A673 (cell line): Measurements from ENCODE around the gene PRF1. TPM values are rescaled to one million over a fixed set of nuclear protein-coding genes. Genes with fewer than 3 reads are reported as not detected.
"Not testable (repeated sequence)": the region's sequence is repeated elsewhere in the genome, so short reads cannot be mapped to it uniquely, and the experiment has no call there.

ENCODE experiments used
- BruUV-seq: library from RNA; stranded (reverse); fragments of 400-500 nt; replicated peaks from 2 replicates; lab custom pipeline; 2021; lab: Mats Ljungman, UMichigan
- CTCF ChIA-PET: fragments of 300-600 bp; sonication (Branson Sonifier 250); formaldehyde crosslinking; loops from one replicate; lab custom pipeline; 2022; ENCODE audit warnings: antibody characterized with exemption; lab: Charles Lee
- POLR2A ChIA-PET: fragments of 300-600 bp; sonication (Branson Sonifier 250); formaldehyde crosslinking; loops from one replicate; lab custom pipeline; 2022; ENCODE audit warnings: antibody characterized with exemption; ENCODE audit not compliant: low non-redundant PET; lab: Charles Lee
- DNase-seq: peaks from one replicate; pipeline ENCODE4 v3.0.0-alpha.2; 2015; ENCODE audit warnings: low spot score
- H3K27ac ChIP-seq: fragments of 200-600 bp; sonication (generic); 2 replicates; pipeline ENCODE4 v1.5.1; 2016; ENCODE audit warnings: mixed run types, low read depth, mild to moderate bottlenecking, mixed read lengths, antibody characterized with exemption, low read length; ENCODE audit not compliant: poor library complexity, severe bottlenecking
- H3K27me3 ChIP-seq: fragments of 200-600 bp; sonication (generic); replicated peaks from 2 replicates; pipeline ENCODE4 v1.6.1; 2017; ENCODE audit warnings: mixed run types, low read depth, mild to moderate bottlenecking, mixed read lengths, antibody characterized with exemption, low read length; ENCODE audit not compliant: insufficient read depth, poor library complexity
- H3K36me3 ChIP-seq: fragments of 200-600 bp; sonication (generic); 2 replicates; pipeline ENCODE4 v1.6.1; 2016; ENCODE audit warnings: mixed run types, mild to moderate bottlenecking, mixed read lengths, antibody characterized with exemption, low read length; ENCODE audit not compliant: insufficient read depth, poor library complexity, severe bottlenecking
- H3K4me1 ChIP-seq: fragments of 200-600 bp; sonication (generic); 2 replicates; pipeline ENCODE4 v1.6.1; 2017; ENCODE audit warnings: mixed run types, mild to moderate bottlenecking, mixed read lengths, antibody characterized with exemption, low read length; ENCODE audit not compliant: insufficient read depth, poor library complexity, severe bottlenecking
- H3K4me3 ChIP-seq: fragments of 200-600 bp; sonication (generic); 2 replicates; pipeline ENCODE4 v1.5.1; 2016; ENCODE audit warnings: low read depth, mixed run types, mild to moderate bottlenecking, mixed read lengths, low read length; ENCODE audit not compliant: poor library complexity, severe bottlenecking
- H3K9me3 ChIP-seq: fragments of 200-600 bp; sonication (generic); 2 replicates; pipeline ENCODE4 v1.6.1; 2016; ENCODE audit warnings: mixed run types, low read depth, mild to moderate bottlenecking, mixed read lengths, antibody characterized with exemption, low read length; ENCODE audit not compliant: poor library complexity, severe bottlenecking
- EZH2 ChIP-seq: fragments of 200-600 bp; sonication (generic); IDR thresholded peaks from 2 replicates; pipeline ENCODE4 v1.6.1; 2017; ENCODE audit warnings: borderline replicate concordance, low read depth, mild to moderate bottlenecking, mixed read lengths, antibody characterized with exemption, low read length; ENCODE audit not compliant: poor library complexity, severe bottlenecking
- intact Hi-C: fragments of 100-400 bp; cut with micrococcal nuclease; formaldehyde crosslinking; loops from one replicate; pipeline ENCODE4 v1.10.0; 2022; ENCODE audit not compliant: unreplicated experiment
- total RNA-seq: library from RNA; stranded (reverse); gene quantifications from 2 replicates; pipeline ENCODE4 v1.2.3, GENCODE V29; 2021
- TF ChIP-seq, protein P1 (sequence below): fragments of 300-800, 200-600 bp; sonication (generic); conservative IDR thresholded peaks from 2 replicates; pipeline ENCODE4 v1.5.1; 2017; ENCODE audit warnings: low read depth, mild to moderate bottlenecking, antibody characterized with exemption, low read length, moderate library complexity, mixed read lengths

Gene PRF1
- total RNA-seq, 1 experiment from 2014 or later: not detected

DNA sequence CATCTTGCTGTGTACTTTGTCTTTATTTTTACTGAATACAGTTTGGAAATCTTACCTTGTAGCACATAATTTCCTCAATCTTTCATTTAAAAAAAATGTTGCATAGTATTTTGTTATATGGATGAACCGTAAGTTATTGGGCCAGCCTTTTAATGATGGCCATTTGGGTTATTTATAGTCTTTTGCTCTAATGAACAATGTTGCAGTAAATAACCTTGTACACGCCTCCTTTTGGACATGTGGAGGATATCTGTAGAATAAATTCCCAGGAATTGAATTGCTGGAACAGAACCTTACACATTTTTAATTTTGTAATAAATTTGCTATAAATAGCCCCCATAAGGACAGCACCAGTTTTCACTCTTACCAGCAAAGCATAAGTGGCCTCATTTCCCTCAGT lies 12.7 kb upstream of the PRF1 start:
- no peak for DNase-seq
- Histone ChIP-seq H3K4me3 (no peak overlapping the region), H3K4me1 (no peaks in the 10 kb centered on the region), H3K9me3 (peaks cover 7% of the 10 kb centered on the region), H3K27me3 (no peaks in the 10 kb centered on the region), H3K36me3 (no peaks in the 10 kb centered on the region), H3K27ac (no peak overlapping the region)
- intact Hi-C loops: no loop called here
- no TSS peak for BruUV-seq
- ChIA-PET POLR2A (no interaction called here), CTCF (no interaction called here)
- TF ChIP-seq EZH2: no peak
- TF ChIP-seq, protein P1, sequence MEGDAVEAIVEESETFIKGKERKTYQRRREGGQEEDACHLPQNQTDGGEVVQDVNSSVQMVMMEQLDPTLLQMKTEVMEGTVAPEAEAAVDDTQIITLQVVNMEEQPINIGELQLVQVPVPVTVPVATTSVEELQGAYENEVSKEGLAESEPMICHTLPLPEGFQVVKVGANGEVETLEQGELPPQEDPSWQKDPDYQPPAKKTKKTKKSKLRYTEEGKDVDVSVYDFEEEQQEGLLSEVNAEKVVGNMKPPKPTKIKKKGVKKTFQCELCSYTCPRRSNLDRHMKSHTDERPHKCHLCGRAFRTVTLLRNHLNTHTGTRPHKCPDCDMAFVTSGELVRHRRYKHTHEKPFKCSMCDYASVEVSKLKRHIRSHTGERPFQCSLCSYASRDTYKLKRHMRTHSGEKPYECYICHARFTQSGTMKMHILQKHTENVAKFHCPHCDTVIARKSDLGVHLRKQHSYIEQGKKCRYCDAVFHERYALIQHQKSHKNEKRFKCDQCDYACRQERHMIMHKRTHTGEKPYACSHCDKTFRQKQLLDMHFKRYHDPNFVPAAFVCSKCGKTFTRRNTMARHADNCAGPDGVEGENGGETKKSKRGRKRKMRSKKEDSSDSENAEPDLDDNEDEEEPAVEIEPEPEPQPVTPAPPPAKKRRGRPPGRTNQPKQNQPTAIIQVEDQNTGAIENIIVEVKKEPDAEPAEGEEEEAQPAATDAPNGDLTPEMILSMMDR: no peak

DNA sequence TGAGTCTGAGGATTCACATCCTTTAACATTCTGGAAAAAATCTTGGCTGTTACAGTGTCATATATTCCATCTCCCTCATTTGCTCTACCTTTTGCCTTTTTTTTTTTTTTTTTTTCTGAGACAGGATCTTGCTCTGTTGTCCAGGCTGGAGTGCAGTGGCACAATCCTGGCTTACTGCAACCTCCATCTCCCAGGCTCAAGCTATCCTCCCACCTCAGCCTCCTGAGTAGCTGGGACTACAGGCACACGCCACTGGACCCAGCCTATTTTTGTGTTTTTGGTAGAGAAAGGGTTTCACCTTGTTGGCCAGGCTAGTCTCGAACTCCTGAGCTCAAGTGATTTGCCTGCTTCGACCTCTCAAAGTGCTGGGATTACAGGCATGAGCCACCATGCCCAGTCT lies 11.8 kb upstream of the PRF1 start:
- intact Hi-C loops, CTCF ChIA-PET, POLR2A ChIA-PET, H3K27ac ChIP-seq, BruUV-seq, H3K4me1 ChIP-seq, H3K36me3 ChIP-seq, H3K9me3 ChIP-seq, DNase-seq, H3K27me3 ChIP-seq, H3K4me3 ChIP-seq: not testable (repeated sequence)

DNA sequence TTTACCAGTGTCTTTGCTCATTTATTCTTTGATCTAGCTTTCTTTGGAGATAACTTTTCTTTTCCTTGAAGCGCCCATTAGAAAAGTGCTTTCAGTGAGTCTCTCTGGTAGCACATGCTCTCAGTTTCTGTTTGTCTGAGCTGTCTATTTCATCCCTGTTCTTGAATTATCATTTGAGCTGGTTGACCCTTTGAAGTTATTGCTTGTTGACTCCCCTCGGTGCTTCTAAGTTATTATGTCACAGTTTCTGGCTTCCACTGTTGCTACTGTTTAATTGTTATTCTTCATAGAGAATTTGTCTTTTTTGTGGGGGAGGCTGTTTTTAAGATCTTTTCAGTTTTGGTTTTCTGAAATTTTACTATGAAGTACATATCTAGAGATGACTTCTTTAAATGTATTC lies 11.4 kb upstream of the PRF1 start:
- no peak overlapping the region for H3K4me3 ChIP-seq
- no peak for DNase-seq
- H3K27me3 ChIP-seq: no peaks in the 10 kb centered on the region
- H3K9me3 ChIP-seq: no peaks in the 10 kb centered on the region
- ChIA-PET CTCF (no interaction called here), POLR2A (no interaction called here)
- no peaks in the 10 kb centered on the region for H3K36me3 ChIP-seq
- no peak overlapping the region for H3K27ac ChIP-seq
- no TSS peak for BruUV-seq
- intact Hi-C loops: no loop called here
- H3K4me1 ChIP-seq: no peaks in the 10 kb centered on the region
- no peak for TF ChIP-seq EZH2
- TF ChIP-seq, protein P1: no peak

DNA sequence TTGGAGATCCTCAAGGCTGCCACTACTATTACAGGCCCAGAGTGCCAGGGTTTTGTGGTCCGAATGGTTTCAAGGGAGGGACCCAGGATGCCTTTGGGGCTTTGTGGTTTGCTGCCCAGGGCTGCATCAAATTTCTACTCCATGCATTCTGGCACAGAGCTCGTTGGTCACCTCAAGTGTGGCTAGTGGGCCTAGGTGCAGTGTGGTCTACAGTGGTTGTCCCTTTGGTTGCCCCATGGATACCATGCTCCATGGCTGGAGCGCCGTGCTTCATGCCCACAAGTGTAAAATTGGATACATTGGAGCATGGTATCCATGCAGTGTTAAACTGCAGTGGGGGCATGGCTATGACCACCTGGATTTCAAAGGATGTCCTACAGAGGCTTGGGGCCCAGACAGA lies 5.4 kb upstream of the PRF1 start:
- Histone ChIP-seq H3K4me3 (no peak overlapping the region), H3K9me3 (no peaks in the 10 kb centered on the region), H3K27ac (no peak overlapping the region), H3K27me3 (no peaks in the 10 kb centered on the region), H3K36me3 (no peaks in the 10 kb centered on the region), H3K4me1 (no peaks in the 10 kb centered on the region)
- no peak for TF ChIP-seq EZH2
- TF ChIP-seq, protein P1: no peak
- ChIA-PET CTCF (no interaction called here), POLR2A (no interaction called here)
- no peak for DNase-seq
- intact Hi-C loops: no loop called here
- BruUV-seq: no TSS peak
